GM23338 (cell line): ENCODE measurements around the gene APLNR. TPM values are rescaled to one million over a fixed set of nuclear protein-coding genes. Genes with fewer than 3 reads are reported as not detected.

ENCODE experiments used
- ATAC-seq: fragments of 200-7000 bp; cut with Tn5 transposase; 3 replicates; pipeline ENCODE4 v1.9.1; 2020
- DNase-seq: peaks from one replicate; pipeline ENCODE4 v3.0.0-alpha.2; 2015; ENCODE audit warnings: low spot score
- H2AFZ ChIP-seq: fragments of 200-600 bp; sonication (generic); 2 replicates; pipeline ENCODE4 v1.8.0; 2016; ENCODE audit warnings: antibody characterized with exemption, mild to moderate bottlenecking, moderate library complexity
- H3F3A ChIP-seq: fragments of 200-600 bp; sonication (generic); replicated peaks from 2 replicates; pipeline ENCODE4 v1.8.0; 2017; ENCODE audit warnings: antibody characterized with exemption, mixed run types, low read depth
- H3K27ac ChIP-seq: fragments of 200-600 bp; sonication (generic); 2 replicates; pipeline ENCODE4 v1.6.1; 2016; ENCODE audit warnings: low read depth
- H3K27me3 ChIP-seq: fragments of 200-600 bp; sonication (generic); 2 replicates; pipeline ENCODE4 v1.8.0; 2016; ENCODE audit warnings: mild to moderate bottlenecking, mixed run types, moderate library complexity; ENCODE audit not compliant: insufficient read depth
- H3K36me3 ChIP-seq: fragments of 200-600 bp; sonication (generic); 2 replicates; pipeline ENCODE4 v1.8.0; 2016; ENCODE audit warnings: mild to moderate bottlenecking; ENCODE audit not compliant: insufficient read depth
- H3K4me1 ChIP-seq: fragments of 200-600 bp; sonication (generic); 2 replicates; pipeline ENCODE4 v1.8.0; 2016; ENCODE audit warnings: mild to moderate bottlenecking, moderate library complexity; ENCODE audit not compliant: insufficient read depth
- H3K4me2 ChIP-seq: fragments of 200-600 bp; sonication (generic); 2 replicates; pipeline ENCODE4 v1.7.1; 2017; ENCODE audit warnings: mixed run types
- H3K4me3 ChIP-seq: fragments of 200-600 bp; sonication (generic); 2 replicates; pipeline ENCODE4 v1.6.1; 2016; ENCODE audit warnings: mixed run types
- H3K79me2 ChIP-seq: fragments of 200-600 bp; sonication (generic); replicated peaks from 2 replicates; pipeline ENCODE4 v1.8.0; 2017; ENCODE audit warnings: mild to moderate bottlenecking; ENCODE audit not compliant: insufficient read depth
- H3K9me2 ChIP-seq: fragments of 200-600 bp; sonication (generic); 2 replicates; pipeline ENCODE4 v1.8.0; 2017; ENCODE audit not compliant: insufficient read depth
- H4K20me1 ChIP-seq: fragments of 200-600 bp; sonication (generic); replicated peaks from 2 replicates; pipeline ENCODE4 v1.8.0; 2017; ENCODE audit warnings: mild to moderate bottlenecking; ENCODE audit not compliant: insufficient read depth
- H3K27ac Mint-ChIP-seq: 2 replicates; pipeline ENCODE4 v1.8.0; 2020; ENCODE audit warnings: inconsistent platforms, mild to moderate bottlenecking, moderate library complexity, mixed read lengths
- H3K27me3 Mint-ChIP-seq: 3 replicates; pipeline ENCODE4 v1.8.0; 2022; ENCODE audit warnings: low read depth, mild to moderate bottlenecking, moderate library complexity, mixed read lengths, inconsistent platforms; ENCODE audit not compliant: insufficient read depth, poor library complexity
- H3K36me3 Mint-ChIP-seq: 3 replicates; pipeline ENCODE4 v1.8.0; 2021; ENCODE audit warnings: low read depth, mild to moderate bottlenecking, inconsistent platforms, moderate library complexity, mixed read lengths
- H3K4me1 Mint-ChIP-seq: 3 replicates; pipeline ENCODE4 v1.8.0; 2020; ENCODE audit warnings: mild to moderate bottlenecking, inconsistent platforms, mixed read lengths
- H3K4me3 Mint-ChIP-seq: 3 replicates; pipeline ENCODE4 v1.8.0; 2021; ENCODE audit warnings: moderate library complexity, mild to moderate bottlenecking, inconsistent platforms, mixed read lengths
- H3K9me3 Mint-ChIP-seq: 3 replicates; pipeline ENCODE4 v1.8.0; 2020; ENCODE audit warnings: moderate library complexity, mild to moderate bottlenecking, inconsistent platforms, mixed read lengths
- CREB1 ChIP-seq: fragments of 250-450 bp; sonication (Bioruptor Pico); IDR thresholded peaks from 2 replicates; pipeline ENCODE4 v1.5.0; 2020; ENCODE audit warnings: low read depth, mild to moderate bottlenecking, moderate library complexity
- EZH2phosphoT487 ChIP-seq: fragments of 200-600 bp; sonication (generic); IDR thresholded peaks from one replicate; pipeline ENCODE4 v1.8.1; 2018; ENCODE audit warnings: antibody characterized with exemption; ENCODE audit not compliant: unreplicated experiment
- JUNB ChIP-seq: IDR thresholded peaks from one replicate; pipeline ENCODE4 v1.6.1; 2016; ENCODE audit warnings: antibody characterized with exemption; ENCODE audit not compliant: unreplicated experiment
- NANOG ChIP-seq: IDR thresholded peaks from 2 replicates; pipeline ENCODE4 v1.6.1; 2016; ENCODE audit warnings: antibody characterized with exemption, borderline replicate concordance
- STAT1 ChIP-seq: IDR thresholded peaks from one replicate; pipeline ENCODE4 v1.6.1; 2016; ENCODE audit warnings: antibody characterized with exemption; ENCODE audit not compliant: unreplicated experiment
- ZNF331 ChIP-seq: fragments of 250-450 bp; sonication (Bioruptor Pico); IDR thresholded peaks from 2 replicates; pipeline ENCODE4 v1.5.0; 2020; ENCODE audit warnings: low read depth, mild to moderate bottlenecking, moderate library complexity
- polyA plus RNA-seq: library from polyadenylated mRNA; unstranded; fragments of >200 nt; fragmentation: Nextera tagmentation; extraction: Ambion mirVana; gene quantifications from 2 replicates; pipeline ENCODE4 v1.2.1, GENCODE V29; 2016
- total RNA-seq: library from RNA; depleted of rRNA; stranded (reverse); fragments of >200 nt; shearing (Covaris generic); gene quantifications from 2 replicates; pipeline ENCODE4 v1.2.3, GENCODE V29; 2014
- TF ChIP-seq, protein P1 (sequence below), 2 experiments: fragments of 200-600 bp in 1 of 2; sonication (generic) in 1 of 2; conservative IDR thresholded peaks; 2 replicates each; pipeline versions ENCODE4 v1.5.1 to v1.6.1; 2016 to 2017; ENCODE audit warnings: antibody characterized with exemption in 2 of 2, low read depth in 2 of 2, mild to moderate bottlenecking in 2 of 2, moderate library complexity in 1 of 2
- TF ChIP-seq, protein P2 (sequence below): fragments of 250-450 bp; sonication (Bioruptor Pico); IDR thresholded peaks from 2 replicates; pipeline ENCODE4 v1.5.0; 2020; ENCODE audit warnings: mild to moderate bottlenecking, moderate library complexity
- TF ChIP-seq, protein P3 (sequence below): IDR thresholded peaks from 2 replicates; pipeline ENCODE4 v1.6.1; 2016; ENCODE audit warnings: antibody characterized with exemption

APLNR gene
- total and polyA plus RNA-seq, 2 experiments from 2014 or later = 0.10 TPM; not detected in 1

DNA sequence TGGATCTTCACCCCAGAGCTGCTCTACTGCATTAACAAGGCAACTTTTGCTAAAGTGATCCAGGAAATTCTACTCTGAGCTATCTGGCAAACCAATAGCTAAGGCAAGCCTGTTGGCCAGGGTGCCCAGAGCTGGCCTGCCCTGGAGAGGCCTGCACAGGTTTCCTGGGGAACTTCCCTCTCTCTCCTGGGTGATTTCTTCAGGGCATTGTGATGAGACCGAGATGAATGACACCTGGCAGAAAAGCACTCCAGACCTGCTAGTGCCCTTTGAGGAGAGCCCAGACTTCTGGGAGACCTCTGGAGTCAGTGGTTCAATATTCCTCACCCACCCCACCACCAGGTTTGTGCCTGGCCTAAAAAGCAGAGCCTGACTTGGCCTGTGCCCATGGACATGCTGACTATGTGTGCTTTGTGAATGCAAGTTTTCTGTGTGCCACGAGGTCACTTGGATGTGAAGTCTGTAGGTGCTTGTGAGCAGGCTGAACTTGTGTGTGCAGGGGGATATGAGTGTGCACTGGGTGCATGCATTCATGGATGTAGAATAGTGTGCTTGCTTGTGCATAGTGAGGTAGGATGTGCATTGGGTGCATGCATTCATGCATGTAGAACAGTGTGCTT lies 4.4 kb upstream of the APLNR start:
- Histone ChIP-seq H3F3A (no peaks in the 10 kb centered on the region), H3K4me2 (no peak overlapping the region), H3K4me1 (peaks cover 18% of the 10 kb centered on the region), H3K9me2 (0 out of 2 replicates have a peak, but pooled peaks cover 3% of the 10 kb centered on the region), H3K27ac (no peak overlapping the region), H2AFZ (no peak overlapping the region), H3K36me3 (no peaks in the 10 kb centered on the region), H3K27me3 (no peaks in the 10 kb centered on the region), H3K4me3 (no peak overlapping the region), H4K20me1 (no peaks in the 10 kb centered on the region), H3K79me2 (no peaks in the 10 kb centered on the region)
- H3K27me3 Mint-ChIP-seq = peaks cover 2% of the 10 kb centered on the region
- no peak overlapping the region for H3K27ac Mint-ChIP-seq
- no peaks in the 10 kb centered on the region for H3K36me3 Mint-ChIP-seq
- peaks cover 30% of the 10 kb centered on the region for H3K4me1 Mint-ChIP-seq
- DNase-seq (no peak), ATAC-seq (no peak)
- H3K9me3 Mint-ChIP-seq = no peaks in the 10 kb centered on the region; the same call in 2 of the 3 replicates
- no peak overlapping the region for H3K4me3 Mint-ChIP-seq
- TF ChIP-seq, protein P1, sequence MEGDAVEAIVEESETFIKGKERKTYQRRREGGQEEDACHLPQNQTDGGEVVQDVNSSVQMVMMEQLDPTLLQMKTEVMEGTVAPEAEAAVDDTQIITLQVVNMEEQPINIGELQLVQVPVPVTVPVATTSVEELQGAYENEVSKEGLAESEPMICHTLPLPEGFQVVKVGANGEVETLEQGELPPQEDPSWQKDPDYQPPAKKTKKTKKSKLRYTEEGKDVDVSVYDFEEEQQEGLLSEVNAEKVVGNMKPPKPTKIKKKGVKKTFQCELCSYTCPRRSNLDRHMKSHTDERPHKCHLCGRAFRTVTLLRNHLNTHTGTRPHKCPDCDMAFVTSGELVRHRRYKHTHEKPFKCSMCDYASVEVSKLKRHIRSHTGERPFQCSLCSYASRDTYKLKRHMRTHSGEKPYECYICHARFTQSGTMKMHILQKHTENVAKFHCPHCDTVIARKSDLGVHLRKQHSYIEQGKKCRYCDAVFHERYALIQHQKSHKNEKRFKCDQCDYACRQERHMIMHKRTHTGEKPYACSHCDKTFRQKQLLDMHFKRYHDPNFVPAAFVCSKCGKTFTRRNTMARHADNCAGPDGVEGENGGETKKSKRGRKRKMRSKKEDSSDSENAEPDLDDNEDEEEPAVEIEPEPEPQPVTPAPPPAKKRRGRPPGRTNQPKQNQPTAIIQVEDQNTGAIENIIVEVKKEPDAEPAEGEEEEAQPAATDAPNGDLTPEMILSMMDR (conservative IDR thresholded peaks at IDR 0.05; ENCODE audit: low read depth in 2 of 2) = no peak
- TF ChIP-seq JUNB (no peak), CREB1 (no peak)

GRCh38 chr11:57240757-57241156 lies 3.7 kb upstream of the APLNR start:
- Histone ChIP-seq H3K4me3 (no peak overlapping the region), H3K27ac (no peak overlapping the region), H3K79me2 (no peaks in the 10 kb centered on the region), H3K27me3 (no peaks in the 10 kb centered on the region), H4K20me1 (no peaks in the 10 kb centered on the region), H3K4me1 (peaks cover 18% of the 10 kb centered on the region), H2AFZ (peak overlapping the region; percentile 73; the same call in 1 of the 2 replicates), H3F3A (no peaks in the 10 kb centered on the region), H3K36me3 (no peaks in the 10 kb centered on the region), H3K4me2 (no peak overlapping the region), H3K9me2 (0 out of 2 replicates have a peak, but pooled peaks cover 3% of the 10 kb centered on the region)
- peak; percentile 53 for ATAC-seq
- no peak overlapping the region for H3K27ac Mint-ChIP-seq
- H3K4me3 Mint-ChIP-seq = no peak overlapping the region
- H3K36me3 Mint-ChIP-seq = no peaks in the 10 kb centered on the region
- H3K4me1 Mint-ChIP-seq = peaks cover 30% of the 10 kb centered on the region
- peaks cover 3% of the 10 kb centered on the region for H3K27me3 Mint-ChIP-seq
- DNase-seq = peak; percentile 49
- no peaks in the 10 kb centered on the region; the same call in 1 of the 3 replicates for H3K9me3 Mint-ChIP-seq
- TF ChIP-seq, protein P2, sequence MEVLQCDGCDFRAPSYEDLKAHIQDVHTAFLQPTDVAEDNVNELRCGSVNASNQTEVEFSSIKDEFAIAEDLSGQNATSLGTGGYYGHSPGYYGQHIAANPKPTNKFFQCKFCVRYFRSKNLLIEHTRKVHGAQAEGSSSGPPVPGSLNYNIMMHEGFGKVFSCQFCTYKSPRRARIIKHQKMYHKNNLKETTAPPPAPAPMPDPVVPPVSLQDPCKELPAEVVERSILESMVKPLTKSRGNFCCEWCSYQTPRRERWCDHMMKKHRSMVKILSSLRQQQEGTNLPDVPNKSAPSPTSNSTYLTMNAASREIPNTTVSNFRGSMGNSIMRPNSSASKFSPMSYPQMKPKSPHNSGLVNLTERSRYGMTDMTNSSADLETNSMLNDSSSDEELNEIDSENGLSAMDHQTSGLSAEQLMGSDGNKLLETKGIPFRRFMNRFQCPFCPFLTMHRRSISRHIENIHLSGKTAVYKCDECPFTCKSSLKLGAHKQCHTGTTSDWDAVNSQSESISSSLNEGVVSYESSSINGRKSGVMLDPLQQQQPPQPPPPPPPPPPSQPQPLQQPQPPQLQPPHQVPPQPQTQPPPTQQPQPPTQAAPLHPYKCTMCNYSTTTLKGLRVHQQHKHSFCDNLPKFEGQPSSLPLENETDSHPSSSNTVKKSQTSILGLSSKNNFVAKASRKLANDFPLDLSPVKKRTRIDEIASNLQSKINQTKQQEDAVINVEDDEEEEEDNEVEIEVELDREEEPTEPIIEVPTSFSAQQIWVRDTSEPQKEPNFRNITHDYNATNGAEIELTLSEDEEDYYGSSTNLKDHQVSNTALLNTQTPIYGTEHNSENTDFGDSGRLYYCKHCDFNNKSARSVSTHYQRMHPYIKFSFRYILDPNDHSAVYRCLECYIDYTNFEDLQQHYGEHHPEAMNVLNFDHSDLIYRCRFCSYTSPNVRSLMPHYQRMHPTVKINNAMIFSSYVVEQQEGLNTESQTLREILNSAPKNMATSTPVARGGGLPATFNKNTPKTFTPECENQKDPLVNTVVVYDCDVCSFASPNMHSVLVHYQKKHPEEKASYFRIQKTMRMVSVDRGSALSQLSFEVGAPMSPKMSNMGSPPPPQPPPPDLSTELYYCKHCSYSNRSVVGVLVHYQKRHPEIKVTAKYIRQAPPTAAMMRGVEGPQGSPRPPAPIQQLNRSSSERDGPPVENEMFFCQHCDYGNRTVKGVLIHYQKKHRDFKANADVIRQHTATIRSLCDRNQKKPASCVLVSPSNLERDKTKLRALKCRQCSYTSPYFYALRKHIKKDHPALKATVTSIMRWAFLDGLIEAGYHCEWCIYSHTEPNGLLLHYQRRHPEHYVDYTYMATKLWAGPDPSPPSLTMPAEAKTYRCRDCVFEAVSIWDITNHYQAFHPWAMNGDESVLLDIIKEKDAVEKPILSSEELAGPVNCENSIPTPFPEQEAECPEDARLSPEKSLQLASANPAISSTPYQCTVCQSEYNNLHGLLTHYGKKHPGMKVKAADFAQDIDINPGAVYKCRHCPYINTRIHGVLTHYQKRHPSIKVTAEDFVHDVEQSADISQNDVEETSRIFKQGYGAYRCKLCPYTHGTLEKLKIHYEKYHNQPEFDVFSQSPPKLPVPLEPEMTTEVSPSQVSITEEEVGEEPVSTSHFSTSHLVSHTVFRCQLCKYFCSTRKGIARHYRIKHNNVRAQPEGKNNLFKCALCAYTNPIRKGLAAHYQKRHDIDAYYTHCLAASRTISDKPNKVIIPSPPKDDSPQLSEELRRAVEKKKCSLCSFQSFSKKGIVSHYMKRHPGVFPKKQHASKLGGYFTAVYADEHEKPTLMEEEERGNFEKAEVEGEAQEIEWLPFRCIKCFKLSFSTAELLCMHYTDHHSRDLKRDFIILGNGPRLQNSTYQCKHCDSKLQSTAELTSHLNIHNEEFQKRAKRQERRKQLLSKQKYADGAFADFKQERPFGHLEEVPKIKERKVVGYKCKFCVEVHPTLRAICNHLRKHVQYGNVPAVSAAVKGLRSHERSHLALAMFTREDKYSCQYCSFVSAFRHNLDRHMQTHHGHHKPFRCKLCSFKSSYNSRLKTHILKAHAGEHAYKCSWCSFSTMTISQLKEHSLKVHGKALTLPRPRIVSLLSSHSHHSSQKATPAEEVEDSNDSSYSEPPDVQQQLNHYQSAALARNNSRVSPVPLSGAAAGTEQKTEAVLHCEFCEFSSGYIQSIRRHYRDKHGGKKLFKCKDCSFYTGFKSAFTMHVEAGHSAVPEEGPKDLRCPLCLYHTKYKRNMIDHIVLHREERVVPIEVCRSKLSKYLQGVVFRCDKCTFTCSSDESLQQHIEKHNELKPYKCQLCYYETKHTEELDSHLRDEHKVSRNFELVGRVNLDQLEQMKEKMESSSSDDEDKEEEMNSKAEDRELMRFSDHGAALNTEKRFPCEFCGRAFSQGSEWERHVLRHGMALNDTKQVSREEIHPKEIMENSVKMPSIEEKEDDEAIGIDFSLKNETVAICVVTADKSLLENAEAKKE (CRISPR knock-in tag) = no peak; the same call in 1 of the 2 replicates
- no peak for TF ChIP-seq STAT1
- TF ChIP-seq NANOG = no peak
- no peak for TF ChIP-seq EZH2phosphoT487
- TF ChIP-seq, protein P3, sequence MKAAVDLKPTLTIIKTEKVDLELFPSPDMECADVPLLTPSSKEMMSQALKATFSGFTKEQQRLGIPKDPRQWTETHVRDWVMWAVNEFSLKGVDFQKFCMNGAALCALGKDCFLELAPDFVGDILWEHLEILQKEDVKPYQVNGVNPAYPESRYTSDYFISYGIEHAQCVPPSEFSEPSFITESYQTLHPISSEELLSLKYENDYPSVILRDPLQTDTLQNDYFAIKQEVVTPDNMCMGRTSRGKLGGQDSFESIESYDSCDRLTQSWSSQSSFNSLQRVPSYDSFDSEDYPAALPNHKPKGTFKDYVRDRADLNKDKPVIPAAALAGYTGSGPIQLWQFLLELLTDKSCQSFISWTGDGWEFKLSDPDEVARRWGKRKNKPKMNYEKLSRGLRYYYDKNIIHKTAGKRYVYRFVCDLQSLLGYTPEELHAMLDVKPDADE = no peak
- no peak for TF ChIP-seq ZNF331
